ENCODE results near the gene KATNB1. TPM values are rescaled to one million over a fixed set of nuclear protein-coding genes. Genes with fewer than 3 reads are reported as not detected.

The KATNB1 gene
- total RNA-seq, 1 experiment from 2014 or later, result 60.4 TPM

GRCh38 chr16:57727610-57728009, 8.0 kb upstream of the KATNB1 start (continued):
- TF ChIP-seq ZNF281 (CRISPR knock-in tag; IDR thresholded peaks at IDR 0.05), result no peak
- TF ChIP-seq HMGA2 (CRISPR knock-in tag; IDR thresholded peaks at IDR 0.05), result no peak
- no peak for TF ChIP-seq ESRRA (CRISPR knock-in tag; IDR thresholded peaks at IDR 0.05; ENCODE audit: borderline replicate concordance)
- TF ChIP-seq ERG (CRISPR knock-in tag; IDR thresholded peaks at IDR 0.05), result no peak
- TF ChIP-seq ZNF416 (CRISPR knock-in tag; IDR thresholded peaks at IDR 0.05), result no peak
- no peak for TF ChIP-seq MXD4 (CRISPR knock-in tag; IDR thresholded peaks at IDR 0.05; ENCODE audit: borderline replicate concordance)
- no peak for TF ChIP-seq ZNF263 (CRISPR knock-in tag; IDR thresholded peaks at IDR 0.05; ENCODE audit: low read depth)

- H3K4me1 Mint-ChIP-seq, result peaks cover 5% of the 10 kb centered on the region
- ChIA-PET POLR2A (no interaction called here), CTCF (interaction anchor here (1.0 to 1.6 kb wide), 3 partner anchors 8 to 137 kb away, joined by 3 to 4 read pairs (median 4); no protein-coding TSS in a partner anchor)
- H3K36me3 Mint-ChIP-seq, result no peaks in the 10 kb centered on the region
- H3K9me3 Mint-ChIP-seq, result no peaks in the 10 kb centered on the region; the same call in 1 of the 2 replicates
- H3K4me3 Mint-ChIP-seq, result no peak overlapping the region
- peaks cover 3% of the 10 kb centered on the region; the same call in 1 of the 2 replicates for H3K27me3 Mint-ChIP-seq (ENCODE audit: low read depth)
- ATAC-seq, result no peak
- H3K27ac Mint-ChIP-seq, result no peak overlapping the region
- DNase-seq (ENCODE audit: low spot score), result no peak
- TF ChIP-seq USF1 (CRISPR knock-in tag; IDR thresholded peaks at IDR 0.05), result no peak
- no peak for TF ChIP-seq RELA (CRISPR knock-in tag; IDR thresholded peaks at IDR 0.05; ENCODE audit: borderline replicate concordance)
- no peak for TF ChIP-seq ATF1 (CRISPR knock-in tag; IDR thresholded peaks at IDR 0.05)
- TF ChIP-seq EMX1 (CRISPR knock-in tag; IDR thresholded peaks at IDR 0.05), result no peak
- TF ChIP-seq ZNF425 (CRISPR knock-in tag; conservative IDR thresholded peaks at IDR 0.05), result no peak
- TF ChIP-seq MXD4 (CRISPR knock-in tag; IDR thresholded peaks at IDR 0.05; ENCODE audit: borderline replicate concordance), result no peak
- TF ChIP-seq ETV6 (CRISPR knock-in tag; IDR thresholded peaks at IDR 0.05), result no peak
- no peak for TF ChIP-seq TP53 (CRISPR knock-in tag; IDR thresholded peaks at IDR 0.05)
- no peak for TF ChIP-seq ZNF512 (CRISPR knock-in tag; IDR thresholded peaks at IDR 0.05; ENCODE audit: borderline replicate concordance)
- no peak for TF ChIP-seq ATF6 (CRISPR knock-in tag; IDR thresholded peaks at IDR 0.05)
- no peak for TF ChIP-seq FOXP4 (CRISPR knock-in tag; IDR thresholded peaks at IDR 0.05)
- no peak for TF ChIP-seq CBFB (CRISPR knock-in tag; IDR thresholded peaks at IDR 0.05; ENCODE audit: low read depth)
- TF ChIP-seq ZNF423 (CRISPR knock-in tag; IDR thresholded peaks at IDR 0.05), result no peak
Measured at GRCh38 chr16:57728336-57729181, 7.0 kb upstream of the KATNB1 start.
